GM10847 (cell line): ENCODE measurements around the gene COX14.

Experiments used
- POLR2A ChIP-seq: IDR thresholded peaks from 2 replicates; pipeline ENCODE4 v1.6.1; 2011; ENCODE audit not compliant: insufficient read length; ENCODE audit errors: extremely low read depth

COX14 gene

GRCh38 chr12:50079771-50080170 is 32.3 kb upstream of the COX14 start:
- no peak for TF ChIP-seq POLR2A

DNA sequence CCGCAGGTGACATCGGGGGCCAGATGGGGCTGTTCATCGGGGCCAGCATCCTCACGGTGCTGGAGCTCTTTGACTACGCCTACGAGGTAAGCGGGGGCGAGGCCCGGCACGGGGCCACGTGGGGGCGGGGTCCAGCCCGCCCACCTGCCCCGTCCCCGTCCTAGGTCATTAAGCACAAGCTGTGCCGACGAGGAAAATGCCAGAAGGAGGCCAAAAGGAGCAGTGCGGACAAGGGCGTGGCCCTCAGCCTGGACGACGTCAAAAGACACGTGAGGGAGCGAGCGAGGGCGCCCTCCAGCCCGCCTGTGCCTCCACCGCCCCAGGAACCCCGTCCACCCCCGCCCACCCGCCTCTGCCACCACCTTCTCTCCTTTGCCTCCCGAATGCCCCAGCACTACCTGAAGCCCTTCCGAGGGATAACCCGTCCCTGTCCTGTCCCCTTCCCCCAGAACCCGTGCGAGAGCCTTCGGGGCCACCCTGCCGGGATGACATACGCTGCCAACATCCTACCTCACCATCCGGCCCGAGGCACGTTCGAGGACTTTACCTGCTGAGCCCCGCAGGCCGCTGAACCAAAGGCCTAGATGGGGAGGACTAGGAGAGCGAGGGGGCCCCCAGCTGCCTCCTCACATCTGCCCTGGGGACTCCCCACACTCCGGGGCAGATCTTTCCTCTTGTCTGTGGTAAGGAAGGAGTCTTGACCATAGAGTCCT is 30.8 kb upstream of the COX14 start:
- TF ChIP-seq POLR2A, result no peak

DNA sequence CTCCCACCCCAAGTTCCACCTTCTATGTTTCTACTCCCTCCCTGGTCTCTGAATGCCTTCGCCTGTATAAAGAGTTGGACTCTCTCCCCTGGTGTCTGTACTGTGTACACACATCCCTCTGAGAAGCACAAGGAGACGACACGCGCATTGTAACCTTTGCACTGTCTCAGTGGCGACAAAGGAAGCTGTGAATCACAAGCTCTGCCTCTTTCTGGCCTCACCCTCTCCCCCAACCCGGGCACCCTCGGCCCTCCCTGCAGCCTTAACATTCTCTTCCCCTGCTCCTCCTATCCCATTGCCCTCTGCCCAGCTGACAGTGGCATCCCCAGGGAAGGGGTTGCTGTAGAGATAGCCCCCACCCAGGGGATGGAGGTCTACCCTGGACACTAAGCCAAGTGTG is 29.4 kb upstream of the COX14 start:
- no peak for TF ChIP-seq POLR2A

- TF ChIP-seq POLR2A, result no peak
Measured at GRCh38 chr12:50083301-50083700, 28.7 kb upstream of the COX14 start.

- peak; percentile 53 for TF ChIP-seq POLR2A
Measured at GRCh38 chr12:50084775-50085614, 27.0 kb upstream of the COX14 start, which contains the start of gene SMARCD1. Gene SMARCD1, plus strand, starts transcription at chr12:50085342. Its CDS starts 28 bp downstream, at chr12:50085370.

DNA sequence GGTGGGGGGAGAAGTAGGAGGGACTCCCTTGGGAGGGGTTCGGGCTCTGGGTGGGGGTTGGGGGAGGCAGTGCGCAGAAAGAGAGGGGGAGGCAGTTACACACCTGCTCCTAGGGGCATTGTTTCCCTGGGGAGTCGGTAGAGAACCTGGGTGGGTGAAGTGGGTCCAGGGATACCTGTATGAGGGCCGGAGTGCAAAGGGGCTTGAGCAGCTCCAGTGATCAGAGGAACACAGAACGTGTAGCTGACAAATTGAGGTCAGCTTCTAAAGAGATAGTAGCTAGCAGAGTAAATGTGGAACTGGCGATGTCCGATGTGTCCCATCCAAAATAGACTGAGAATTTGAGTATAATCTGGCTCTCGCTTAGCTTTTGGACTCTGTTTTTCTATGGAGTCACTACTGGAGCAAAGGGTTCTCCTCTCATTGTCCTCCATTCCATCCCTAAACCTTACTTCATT is 26.4 kb upstream of the COX14 start:
- no peak for TF ChIP-seq POLR2A

- TF ChIP-seq POLR2A, result no peak
Measured at GRCh38 chr12:50086148-50086547, 25.9 kb upstream of the COX14 start.

DNA sequence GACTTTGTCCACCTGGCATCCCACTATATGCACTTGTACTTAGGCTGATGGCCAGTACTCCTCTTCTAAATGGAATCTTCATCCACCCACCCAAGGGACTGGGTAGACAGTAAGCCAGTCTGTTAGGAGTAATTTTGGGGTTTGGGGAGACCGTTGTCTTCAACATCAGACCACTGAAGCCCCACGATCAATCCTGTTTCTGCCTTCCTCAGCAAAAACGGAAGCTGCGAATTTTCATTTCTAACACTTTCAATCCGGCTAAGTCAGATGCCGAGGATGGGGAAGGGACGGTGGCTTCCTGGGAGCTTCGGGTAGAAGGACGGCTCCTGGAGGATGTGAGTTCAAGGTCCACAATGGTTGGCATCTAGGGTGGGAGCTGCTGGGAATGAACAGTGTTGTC is 24.9 kb upstream of the COX14 start:
- TF ChIP-seq POLR2A, result no peak

DNA sequence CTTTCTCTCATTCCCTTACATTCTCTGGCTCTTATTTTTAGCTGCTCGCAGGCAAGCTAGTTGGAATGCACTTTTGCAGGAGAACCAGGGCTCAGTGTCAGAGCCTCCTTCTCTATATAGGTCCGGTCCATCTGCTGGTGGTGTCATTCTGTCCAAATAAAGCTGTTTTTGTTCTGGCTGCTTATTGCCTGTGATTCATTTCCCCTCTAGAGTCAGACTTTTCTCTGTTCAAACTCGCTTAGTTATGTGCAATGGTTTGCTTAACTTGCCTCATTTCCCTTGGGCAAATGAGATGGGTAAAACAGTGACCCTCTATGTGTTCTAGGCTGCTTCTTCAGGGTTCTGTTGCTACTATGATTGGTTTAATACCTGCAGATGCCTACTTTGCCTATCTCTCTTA is 24.0 kb upstream of the COX14 start:
- no peak for TF ChIP-seq POLR2A

DNA sequence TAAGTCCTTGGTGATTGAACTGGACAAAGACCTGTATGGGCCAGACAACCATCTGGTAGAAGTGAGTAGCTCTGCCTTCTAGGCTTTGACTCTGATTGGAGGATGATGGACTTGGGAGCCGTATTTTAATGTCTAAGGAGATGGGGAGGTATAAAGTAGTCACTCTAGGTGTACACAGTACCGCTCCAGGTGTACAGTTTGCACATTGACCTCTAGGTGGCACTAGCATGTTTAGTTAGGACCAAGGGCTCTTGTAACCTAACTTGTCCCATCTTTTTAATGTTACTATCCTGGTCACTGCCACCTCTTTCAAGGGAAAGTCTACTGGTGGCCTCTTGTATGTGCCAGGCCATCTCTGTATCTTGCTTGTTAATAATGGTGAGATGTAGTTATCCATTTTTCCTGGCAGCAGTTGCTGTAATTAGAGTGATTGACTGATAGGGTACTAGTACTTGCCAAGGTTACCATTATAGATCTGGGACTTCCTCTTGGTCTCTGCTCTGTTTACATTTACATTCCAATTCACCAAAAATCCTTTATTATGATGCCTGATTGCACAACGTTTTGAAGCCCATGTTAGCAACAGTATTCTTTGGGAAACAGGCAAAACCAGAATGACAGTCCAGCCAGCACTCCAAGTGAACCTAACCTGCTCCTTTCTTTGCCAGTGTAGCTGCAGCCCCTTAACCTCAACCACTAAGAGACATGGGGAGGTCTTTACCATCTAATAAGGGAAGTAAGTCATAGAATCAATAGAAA is 23.3 kb upstream of the COX14 start:
- no peak for TF ChIP-seq POLR2A

DNA sequence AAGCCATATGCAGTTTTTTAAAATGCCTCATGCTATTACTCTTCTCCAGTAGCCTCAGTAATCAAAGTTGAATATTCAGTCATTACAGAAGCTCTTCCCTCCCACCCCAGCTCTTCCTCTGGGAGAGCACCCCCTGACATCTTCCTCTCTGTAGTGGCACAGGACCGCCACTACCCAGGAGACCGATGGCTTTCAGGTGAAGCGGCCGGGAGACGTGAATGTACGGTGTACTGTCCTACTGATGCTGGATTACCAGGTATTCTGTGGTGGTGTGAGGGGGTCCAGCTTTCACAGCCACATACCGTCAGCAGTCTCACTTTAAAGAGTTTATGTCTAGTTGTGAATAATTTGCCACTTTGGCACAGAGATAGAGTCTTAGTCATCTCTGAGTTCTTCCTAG is 22.3 kb upstream of the COX14 start:
- TF ChIP-seq POLR2A, result no peak

DNA sequence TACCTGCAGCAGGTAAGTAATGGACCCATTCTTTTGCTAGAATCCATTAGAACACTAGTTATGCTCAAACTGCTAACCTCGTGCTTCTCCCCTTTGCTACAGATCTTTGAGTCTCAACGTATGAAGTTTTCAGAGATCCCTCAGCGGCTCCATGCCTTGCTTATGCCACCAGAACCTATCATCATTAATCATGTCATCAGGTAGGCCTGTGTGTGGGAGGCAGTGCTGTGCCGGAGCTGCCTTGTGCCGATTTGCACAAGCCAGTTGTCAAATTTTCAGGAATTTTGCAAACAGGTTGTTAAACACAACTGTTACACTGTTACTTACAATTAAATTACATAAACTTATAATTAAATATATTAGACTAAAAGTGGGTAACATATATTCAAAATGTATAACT is 21.6 kb upstream of the COX14 start:
- no peak for TF ChIP-seq POLR2A

DNA sequence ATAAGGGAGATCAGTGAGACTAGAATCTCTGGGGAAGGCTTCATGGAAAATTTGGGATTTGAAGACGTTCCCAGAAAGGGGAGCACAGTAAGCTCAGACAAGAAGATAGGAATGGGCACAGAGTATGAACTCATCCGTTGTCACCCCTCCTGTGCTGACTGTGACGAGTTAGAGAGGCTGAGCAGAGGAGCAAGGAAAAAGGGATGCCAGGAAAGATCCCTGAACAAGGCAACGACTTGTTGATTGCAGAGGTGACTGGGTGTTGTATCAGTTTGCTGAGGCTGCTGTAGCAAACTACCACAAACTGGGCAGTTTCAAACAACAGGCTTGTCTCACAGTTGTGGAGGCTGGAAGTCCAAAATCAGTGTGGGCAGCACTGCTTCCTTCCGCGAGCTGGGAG is 14.1 kb upstream of the COX14 start:
- no peak for TF ChIP-seq POLR2A

DNA sequence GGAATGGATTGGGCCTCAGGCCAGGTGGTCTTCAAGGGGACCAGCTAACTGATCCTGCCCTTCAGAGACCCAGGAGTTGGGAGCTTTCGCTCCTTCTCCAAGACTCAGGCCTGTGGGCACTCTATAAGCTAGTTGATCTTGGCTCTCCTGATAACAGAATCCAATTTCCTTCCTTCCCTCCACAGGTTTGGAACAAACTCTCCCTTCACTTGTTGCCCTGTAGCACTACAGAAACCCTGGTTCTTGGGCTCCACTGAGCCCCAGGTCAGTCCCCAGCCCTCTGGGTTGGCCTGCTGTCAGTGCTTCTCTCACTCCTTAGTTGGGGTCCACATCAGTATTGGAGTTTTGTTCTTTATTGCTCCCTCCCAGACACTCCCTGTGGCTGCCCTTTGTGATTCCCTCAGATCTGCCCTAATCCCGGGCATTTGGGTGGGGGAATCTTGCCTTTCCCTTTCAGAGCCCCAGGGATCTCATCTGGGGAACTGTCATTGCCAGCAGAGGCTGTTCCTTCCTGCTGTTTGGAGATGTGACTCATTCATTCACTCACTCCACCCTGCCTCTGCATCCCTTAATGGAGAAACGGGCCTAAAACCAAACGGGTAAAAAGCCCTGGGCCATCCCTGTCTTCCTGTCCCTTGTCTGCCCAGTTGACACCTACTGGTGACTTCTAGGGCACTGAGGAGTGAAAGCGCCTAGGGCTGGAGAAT is 12.6 kb upstream of the COX14 start:
- TF ChIP-seq POLR2A, result no peak

GRCh38 chr12:50100561-50100960 is 11.5 kb upstream of the COX14 start:
- no peak for TF ChIP-seq POLR2A
